SK-N-SH (cell line): Measurements from ENCODE around the gene TNPO2. TPM values are rescaled to one million over a fixed set of nuclear protein-coding genes. Genes with fewer than 3 reads are reported as not detected.
A peak's percentile ranks its signal among the peaks of the same experiment; 100 is the strongest.

ENCODE experiments used
- CTCF ChIA-PET: fragments of 300-600, 350-600 bp; formaldehyde crosslinking; extraction: SDS; loops from one replicate; lab custom pipeline; 2021; lab: Yijun Ruan, JAX
- POLR2A ChIA-PET: fragments of 350-600 bp; sonication (Branson Sonifier 250); formaldehyde crosslinking; extraction: SDS; loops from one replicate; lab custom pipeline; 2020; ENCODE audit warnings: antibody characterized with exemption, inconsistent platforms; lab: Yijun Ruan, JAX
- DNase-seq: peaks from one replicate; pipeline ENCODE4 v3.0.0; 2012
- H2AFZ ChIP-seq: fragments of 200-600 bp; sonication (generic); 2 replicates; pipeline ENCODE4 v1.8.1; 2016; ENCODE audit warnings: antibody characterized with exemption, mild to moderate bottlenecking, low read depth
- H3F3A ChIP-seq: fragments of 200-600 bp; sonication (generic); replicated peaks from 2 replicates; pipeline ENCODE3; 2016; ENCODE audit warnings: antibody characterized with exemption, mild to moderate bottlenecking; ENCODE audit not compliant: insufficient read depth
- H3K27ac ChIP-seq, 2 experiments: fragments of 200-500 bp in 1 of 2; fragments of 200-600 bp in 1 of 2; sonication (Bioruptor generic) in 1 of 2; sonication (generic), shearing (Covaris generic) in 1 of 2; 2 replicates each; pipeline versions ENCODE4 v1.5.1 to v1.6.1; 2014 to 2016; ENCODE audit warnings: low read depth in 2 of 2, inconsistent platforms in 1 of 2, low read length in 1 of 2, mild to moderate bottlenecking in 1 of 2, mixed read lengths in 1 of 2
- H3K27me3 ChIP-seq: fragments of 200-600 bp; sonication (generic), shearing (Covaris generic); 2 replicates; pipeline ENCODE4 v1.6.1; 2016; ENCODE audit warnings: mixed run types; ENCODE audit not compliant: insufficient read depth
- H3K36me3 ChIP-seq, 2 experiments: fragments of 200-500 bp in 1 of 2; fragments of 200-600 bp in 1 of 2; sonication (Bioruptor generic) in 1 of 2; sonication (generic) in 1 of 2; replicated peaks in 1 of 2; 2 replicates each; pipeline versions ENCODE3 to v1.5.1; 2014 to 2016; ENCODE audit warnings: low read length in 1 of 2, mild to moderate bottlenecking in 1 of 2; ENCODE audit not compliant: insufficient read depth in 2 of 2, control insufficient read depth in 1 of 2
- H3K4me1 ChIP-seq, 2 experiments: fragments of 200-500 bp in 1 of 2; fragments of 200-600 bp in 1 of 2; sonication (Bioruptor generic) in 1 of 2; sonication (generic), shearing (Covaris generic) in 1 of 2; 2 replicates each; pipeline versions ENCODE4 v1.5.1 to v1.6.1; 2014 to 2016; ENCODE audit warnings: low read depth in 1 of 2, low read length in 1 of 2, mixed run types in 1 of 2; ENCODE audit not compliant: insufficient read depth in 2 of 2, control insufficient read depth in 1 of 2
- H3K4me2 ChIP-seq: fragments of 200-600 bp; sonication (generic), shearing (Covaris generic); 2 replicates; pipeline ENCODE4 v1.6.1; 2017; ENCODE audit warnings: mixed run types
- H3K4me3 ChIP-seq, 2 experiments: fragments of 200-500 bp in 1 of 2; fragments of 200-600 bp in 1 of 2; sonication (Bioruptor generic) in 1 of 2; sonication (generic), shearing (Covaris generic) in 1 of 2; 2 replicates each; pipeline versions ENCODE4 v1.5.1 to v1.8.1; 2014 to 2016; ENCODE audit warnings: low read depth in 2 of 2, inconsistent platforms in 1 of 2, low read length in 1 of 2, mild to moderate bottlenecking in 1 of 2, mixed read lengths in 1 of 2, moderate library complexity in 1 of 2
- H3K79me2 ChIP-seq: fragments of 200-600 bp; sonication (generic); 2 replicates; pipeline ENCODE4 v1.8.1; 2017; ENCODE audit warnings: mild to moderate bottlenecking; ENCODE audit not compliant: insufficient read depth
- H3K9ac ChIP-seq: fragments of 200-600 bp; sonication (generic); 2 replicates; pipeline ENCODE4 v1.6.1; 2017; ENCODE audit warnings: mixed run types
- H3K9me2 ChIP-seq: fragments of 200-600 bp; sonication (generic); 2 replicates; pipeline ENCODE4 v1.6.1; 2017; ENCODE audit warnings: mixed run types
- H3K9me3 ChIP-seq: fragments of 200-600 bp; sonication (generic); 2 replicates; pipeline ENCODE4 v1.6.1; 2017; ENCODE audit warnings: mixed run types, mild to moderate bottlenecking, moderate library complexity
- H4K20me1 ChIP-seq: fragments of 200-600 bp; sonication (generic); 2 replicates; pipeline ENCODE4 v1.6.1; 2017; ENCODE audit warnings: mild to moderate bottlenecking, mixed run types; ENCODE audit not compliant: insufficient read depth
- ELF1 ChIP-seq: IDR thresholded peaks from 2 replicates; pipeline ENCODE4 v1.4.0; 2012
- GABPA ChIP-seq: IDR thresholded peaks from 2 replicates; pipeline ENCODE4 v1.4.0; 2012; ENCODE audit warnings: low read depth, mild to moderate bottlenecking
- GATA2 ChIP-seq: sonication (generic); formaldehyde crosslinking; IDR thresholded peaks from 2 replicates; pipeline ENCODE4 v1.5.0; 2020; ENCODE audit warnings: mild to moderate bottlenecking, missing genetic modification reagents
- IRF3 ChIP-seq: fragments of 150-350 bp; IDR thresholded peaks from 2 replicates; pipeline ENCODE4 v1.6.1; 2016; ENCODE audit warnings: mild to moderate bottlenecking, low read depth, low read length
- MAX ChIP-seq: IDR thresholded peaks from 2 replicates; pipeline ENCODE4 v1.4.0; 2012; ENCODE audit warnings: low read depth
- MXI1 ChIP-seq: IDR thresholded peaks from 2 replicates; pipeline ENCODE4 v1.6.1; 2012; ENCODE audit warnings: mild to moderate bottlenecking, low read depth, low read length, improper control_type of control experiment
- NFIC ChIP-seq: IDR thresholded peaks from 2 replicates; pipeline ENCODE4 v1.4.0; 2012; ENCODE audit warnings: borderline replicate concordance
- NRF1 ChIP-seq: IDR thresholded peaks from 2 replicates; pipeline ENCODE4 v1.6.1; 2012; ENCODE audit warnings: low read depth, mild to moderate bottlenecking, low read length
- POLR2AphosphoS5 ChIP-seq: IDR thresholded peaks from 2 replicates; pipeline ENCODE4 v1.6.1; 2012; ENCODE audit warnings: low read depth, low read length
- SIN3A ChIP-seq: IDR thresholded peaks from 2 replicates; pipeline ENCODE4 v1.6.1; 2012; ENCODE audit warnings: low read depth, mild to moderate bottlenecking, low read length, moderate library complexity, borderline replicate concordance
- TAF1 ChIP-seq: IDR thresholded peaks from 2 replicates; pipeline ENCODE4 v1.6.1; 2012; ENCODE audit warnings: low read depth, mild to moderate bottlenecking, low read length, moderate library complexity, borderline replicate concordance
- TEAD4 ChIP-seq: IDR thresholded peaks from 2 replicates; pipeline ENCODE4 v1.4.0; 2012; ENCODE audit warnings: mild to moderate bottlenecking, borderline replicate concordance; ENCODE audit not compliant: insufficient read depth
- USF1 ChIP-seq: IDR thresholded peaks from 2 replicates; pipeline ENCODE4 v1.4.0; 2012; ENCODE audit warnings: low read depth, borderline replicate concordance
- ZBTB33 ChIP-seq: IDR thresholded peaks from 2 replicates; pipeline ENCODE4 v1.4.0; 2012; ENCODE audit warnings: low read depth, borderline replicate concordance
- WGBS: methylation state at CpG from one replicate; pipeline ENCODE4 v1.1.6; 2017; ENCODE audit warnings: low lambda C conversion rate; 5-methylcytosine and 5-hydroxymethylcytosine counted together
- polyA plus RNA-seq, 3 experiments: library from polyadenylated mRNA; depleted of rRNA; stranded (reverse); fragments of >200 nt; gene quantifications; 2 replicates each; pipeline ENCODE4 v1.2.3, GENCODE V29; 2012

Gene TNPO2
- polyA plus RNA-seq (2012; rRNA removed): 82.4 and 112 TPM in 2 replicates
- 27.4 and 45.1 TPM in 2 replicates for polyA plus RNA-seq (2012; cell fraction: cytosol; rRNA removed)
- 370 and 507 TPM in 2 replicates for polyA plus RNA-seq (2012; cell fraction: nucleus; rRNA removed)

- Histone ChIP-seq H3K9me3 (no peaks in the 10 kb centered on the region), H3K9ac (peak within 1 kb of the TSS; percentile 95), H3K4me1 (peaks cover 7 to 8% of the 10 kb centered on the region in 2 experiments; a peak in 3 of 4 replicates), H3K36me3 (peaks cover 5 to 9% of the 10 kb centered on the region in 2 experiments), H3K9me2 (no peaks in the 10 kb centered on the region)
- POLR2A ChIA-PET: interaction anchor here (1.0 to 1.6 kb wide), 4 partner anchors 8 to 222 kb away, joined by 3 to 6 read pairs (median 4); partner anchors contain the start of genes FBXW9 and RAD23A
- TF ChIP-seq TEAD4: no peak
- TF ChIP-seq ZBTB33: 0 out of 2 replicates have a peak, but pooled peaks have one; percentile 22
- TF ChIP-seq TAF1: no peak
- TF ChIP-seq MXI1: peak; percentile 100
- peak; percentile 31; the same call in 1 of the 2 replicates for TF ChIP-seq GABPA
- peak; percentile 84 for TF ChIP-seq SIN3A
- no peak for TF ChIP-seq ELF1
- TF ChIP-seq IRF3: no peak
- peak; percentile 72 for TF ChIP-seq NFIC
- peak; percentile 69; the same call in 1 of the 2 replicates for TF ChIP-seq USF1
- peak; percentile 68 for TF ChIP-seq POLR2AphosphoS5
- TF ChIP-seq NRF1: peak; percentile 71
- peak; percentile 83 for TF ChIP-seq GATA2 (CRISPR knock-in tag)
- peak; percentile 99 for TF ChIP-seq MAX
- TF ChIP-seq, all 33 proteins: peak for 10
- Histone ChIP-seq H3K4me3 (peak within 1 kb of the TSS; percentile 63 to 77), H3K4me2 (peak within 1 kb of the TSS; percentile 89), H3F3A (peaks cover 22% of the 10 kb centered on the region), H2AFZ (peak within 1 kb of the TSS; percentile 75), H3K27me3 (no peaks in the 10 kb centered on the region), H3K79me2 (peaks cover 48% of the 10 kb centered on the region), H4K20me1 (no peaks in the 10 kb centered on the region), H3K27ac (peak within 1 kb of the TSS; percentile 88 to 89)
- 6% methylated on average over 21 of the region's 28 CpGs for WGBS
- DNase-seq: peak; percentile 88
- CTCF ChIA-PET: interaction anchor here (0.7 to 3.8 kb wide), 6 partner anchors 9 to 124 kb away, joined by 3 to 25 read pairs (median 4); partner anchors contain the start of gene TRIR
These were observed at the start of gene TNPO2 for GRCh38 chr19:12723641-12724426. Gene TNPO2 (minus strand): TSS chr19:12723932. CDS start chr19:12720977, 2,955 bp downstream.
